Hematopoietic multipotent progenitor cell (in vitro differentiated cells): ENCODE measurements around the gene USP31. TPM values are rescaled to one million over a fixed set of nuclear protein-coding genes. Genes with fewer than 3 reads are reported as not detected.
A peak's percentile ranks its signal among the peaks of the same experiment; 100 is the strongest.

Experiments
- DNase-seq, 3 donors: peaks; one replicate each; pipeline ENCODE4 v3.0.0-alpha.2; 2011 to 2015; ENCODE audit warnings: low read depth in 2 of 3, low spot score in 2 of 3
- total RNA-seq: library from RNA; depleted of rRNA; stranded (reverse); fragments of >200 nt; gene quantifications from one replicate; pipeline ENCODE4 v1.2.3, GENCODE V29; 2012

USP31 gene
- total RNA-seq, 1 donor, result 1.6 TPM

GRCh38 chr16:23069844-23070243 is 79.4 kb downstream of the USP31 start:
- DNase-seq, result no peak

GRCh38 chr16:23068079-23068736 is 81.0 kb downstream of the USP31 start:
- no peak for DNase-seq

GRCh38 chr16:23066676-23067075 is 82.6 kb downstream of the USP31 start:
- DNase-seq, result no peak

- DNase-seq, result no peak
These were observed 84.6 kb downstream of the USP31 start for GRCh38 chr16:23064639-23065038.

GRCh38 chr16:23062524-23062923 is 86.7 kb downstream of the USP31 start:
- no peak for DNase-seq

- DNase-seq, result no peak
These were observed 87.6 kb downstream of the USP31 start for GRCh38 chr16:23061669-23062068.

GRCh38 chr16:23060458-23061320 is 88.6 kb downstream of the USP31 start:
- DNase-seq, result peak; percentile 21 to 62 (median 41)

- no peak for DNase-seq
These were observed 89.8 kb downstream of the USP31 start for GRCh38 chr16:23059433-23059832.

GRCh38 chr16:23058576-23058975 is 90.7 kb downstream of the USP31 start:
- DNase-seq, result no peak

GRCh38 chr16:23057013-23057596 is 92.1 kb downstream of the USP31 start:
- no peak for DNase-seq

- no peak for DNase-seq
These were observed 93.8 kb downstream of the USP31 start for GRCh38 chr16:23055481-23055880.

GRCh38 chr16:23052908-23053580 is 96.2 kb downstream of the USP31 start:
- no peak for DNase-seq

GRCh38 chr16:23052221-23052620 is 97.0 kb downstream of the USP31 start:
- DNase-seq, result no peak

GRCh38 chr16:23051587-23051986 is 97.7 kb downstream of the USP31 start:
- DNase-seq, result no peak

GRCh38 chr16:23048164-23048563 is 101.1 kb downstream of the USP31 start:
- DNase-seq, result no peak

GRCh38 chr16:23045025-23045424 is 104.2 kb downstream of the USP31 start:
- DNase-seq, result no peak

- DNase-seq, result no peak
These were observed 109.0 kb downstream of the USP31 start for GRCh38 chr16:23040246-23040645.

- DNase-seq, result no peak
These were observed 110.1 kb downstream of the USP31 start for GRCh38 chr16:23039118-23039517.

GRCh38 chr16:23035240-23035639 is 114.0 kb downstream of the USP31 start:
- DNase-seq, result no peak

- DNase-seq, result no peak
These were observed 117.6 kb downstream of the USP31 start for GRCh38 chr16:23031508-23032098.
